GM19099 (cell line): Measurements from ENCODE around the gene COA1.

Source experiments
- POLR2A ChIP-seq: IDR thresholded peaks from 3 replicates; pipeline ENCODE4 v1.6.1; 2011; ENCODE audit warnings: low read depth; ENCODE audit not compliant: insufficient read length; ENCODE audit errors: extremely low read depth

COA1 gene

DNA sequence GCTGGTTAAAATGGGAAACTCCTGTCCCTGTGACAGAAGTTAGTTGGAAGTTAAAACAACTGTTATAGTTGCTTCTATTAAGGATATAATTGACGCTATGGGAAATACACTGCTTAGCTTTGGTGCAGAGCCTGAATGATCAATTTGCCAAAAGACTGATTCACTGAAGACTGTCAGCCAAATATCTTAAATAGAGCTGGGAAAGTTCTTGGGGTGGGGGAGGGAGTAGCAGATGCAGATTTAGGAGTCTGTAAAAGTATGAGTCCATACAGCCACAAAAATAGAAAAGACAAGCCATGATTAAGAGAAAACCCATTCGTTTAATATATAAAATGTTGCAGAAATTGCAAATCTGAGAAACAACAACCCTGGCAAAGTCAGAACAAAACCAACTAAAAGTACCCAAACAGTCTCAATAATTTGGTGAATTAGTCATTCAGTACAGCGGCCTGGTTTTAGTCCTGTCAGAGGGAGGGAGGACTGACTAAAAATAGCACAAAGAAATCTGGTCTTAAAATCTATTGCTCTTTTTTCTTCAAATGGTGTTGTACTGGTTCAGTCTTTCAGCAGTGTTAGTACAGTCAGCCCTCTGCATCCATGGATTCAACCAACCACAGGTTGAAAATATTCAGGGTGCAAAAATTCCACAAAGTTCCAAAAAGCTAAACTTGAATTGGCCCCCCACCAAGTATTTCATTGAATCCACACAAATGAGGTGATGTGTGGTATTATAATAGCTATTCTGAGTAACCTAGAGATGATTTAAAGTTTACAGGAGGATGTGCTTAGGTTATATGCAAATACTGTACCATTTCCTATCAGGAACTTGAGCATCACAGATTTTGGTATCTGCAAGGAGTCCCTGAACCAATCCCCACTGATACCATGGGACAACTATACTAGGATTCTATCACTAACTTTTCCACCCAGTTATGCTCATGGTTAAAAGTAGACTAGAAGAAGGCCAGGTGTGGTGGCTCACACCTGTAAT lies 116.4 kb downstream of the COA1 start:
- TF ChIP-seq POLR2A, result no peak

GRCh38 chr7:43612128-43612527 lies 117.2 kb downstream of the COA1 start:
- no peak for TF ChIP-seq POLR2A

DNA sequence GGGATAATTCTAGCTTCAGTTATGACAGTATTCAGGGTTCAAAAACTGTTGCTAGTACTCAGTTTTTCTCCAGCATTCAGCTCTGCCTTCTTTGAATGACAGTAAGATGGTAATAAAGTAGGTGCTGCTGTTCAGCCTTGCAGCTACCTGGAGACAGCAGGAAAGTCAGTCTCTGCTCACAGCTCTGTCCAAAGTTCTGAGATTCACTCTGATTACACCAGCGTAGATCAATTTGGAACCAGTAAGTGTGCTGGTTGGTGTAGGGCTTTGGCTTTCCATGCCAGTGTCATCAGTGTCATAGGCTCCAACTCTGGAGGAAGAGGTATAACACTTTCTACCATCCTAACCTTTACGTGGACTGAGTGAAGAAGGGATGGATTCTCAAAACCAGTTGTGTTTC lies 120.2 kb downstream of the COA1 start:
- no peak for TF ChIP-seq POLR2A

GRCh38 chr7:43604251-43604650 lies 125.1 kb downstream of the COA1 start:
- TF ChIP-seq POLR2A, result no peak

- no peak for TF ChIP-seq POLR2A
Measured at GRCh38 chr7:43602256-43602655, 127.1 kb downstream of the COA1 start.

- TF ChIP-seq POLR2A, result no peak
Measured at GRCh38 chr7:43600056-43600455, 129.3 kb downstream of the COA1 start.

GRCh38 chr7:43594020-43594419 lies 135.3 kb downstream of the COA1 start:
- TF ChIP-seq POLR2A, result no peak

DNA sequence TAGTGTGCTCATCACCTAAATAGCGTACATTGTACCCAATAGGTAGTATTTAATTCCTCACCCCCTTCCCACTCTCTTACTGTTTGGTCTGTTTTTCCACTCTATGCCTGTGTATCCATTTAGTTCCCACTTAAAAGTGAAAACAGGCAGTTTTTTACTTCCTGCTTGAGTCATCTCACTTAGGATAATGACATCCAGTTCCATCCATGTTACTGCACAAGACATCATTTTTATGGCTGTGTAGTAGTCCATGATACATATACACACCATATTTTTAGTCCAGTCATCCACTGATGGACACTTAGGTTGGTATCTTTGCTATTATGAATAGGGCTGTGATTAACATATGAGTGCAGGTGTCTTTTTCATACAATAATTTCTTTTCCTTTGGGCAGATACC lies 136.3 kb downstream of the COA1 start:
- TF ChIP-seq POLR2A, result no peak

DNA sequence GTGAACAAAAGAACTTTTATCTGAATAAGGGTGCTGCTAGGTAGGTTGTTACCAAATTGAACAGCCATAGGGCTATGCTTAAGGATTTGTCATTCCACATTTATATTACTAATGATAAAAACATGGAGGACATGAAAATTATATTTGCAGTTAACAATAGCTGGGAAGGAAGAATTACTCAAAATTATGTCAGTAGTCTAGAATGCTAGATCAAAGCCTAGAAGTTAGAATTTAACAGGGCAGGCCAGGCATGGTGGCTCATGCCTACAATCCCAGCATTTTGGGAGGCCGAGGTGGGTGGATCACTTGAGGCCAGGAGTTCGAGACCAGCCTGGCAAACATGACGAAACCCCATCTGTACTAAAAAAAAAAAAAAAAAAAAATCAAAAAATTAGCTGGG lies 137.0 kb downstream of the COA1 start:
- TF ChIP-seq POLR2A, result no peak

DNA sequence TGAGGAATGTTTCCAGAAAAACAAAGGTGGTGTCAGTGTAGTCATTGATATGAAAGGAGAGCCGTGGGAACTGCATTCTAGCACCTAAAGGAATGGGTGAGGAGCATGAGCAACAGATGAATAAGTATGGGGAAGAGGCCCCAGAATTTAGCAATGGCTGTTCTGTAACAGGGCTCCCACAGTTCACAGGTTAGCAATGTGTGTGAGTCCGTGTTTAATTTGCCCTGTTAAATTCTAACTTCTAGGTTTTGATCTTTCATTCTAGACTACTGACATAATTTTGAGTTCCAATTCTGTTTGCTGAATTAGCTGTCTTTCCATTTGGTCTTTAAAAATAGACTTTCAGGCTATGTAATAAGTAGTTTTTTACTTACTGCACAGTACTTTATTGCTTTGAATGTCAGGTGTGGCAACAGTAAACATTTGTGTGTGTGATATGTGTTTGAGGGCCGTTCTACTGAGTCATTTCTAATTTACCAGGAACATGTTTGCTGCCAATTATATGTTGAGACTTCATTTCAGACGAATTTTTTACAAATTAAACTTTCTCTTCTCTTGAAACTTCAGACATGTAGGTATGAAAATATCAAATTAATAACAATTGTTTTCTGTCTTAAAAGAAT lies 137.7 kb downstream of the COA1 start:
- no peak for TF ChIP-seq POLR2A

DNA sequence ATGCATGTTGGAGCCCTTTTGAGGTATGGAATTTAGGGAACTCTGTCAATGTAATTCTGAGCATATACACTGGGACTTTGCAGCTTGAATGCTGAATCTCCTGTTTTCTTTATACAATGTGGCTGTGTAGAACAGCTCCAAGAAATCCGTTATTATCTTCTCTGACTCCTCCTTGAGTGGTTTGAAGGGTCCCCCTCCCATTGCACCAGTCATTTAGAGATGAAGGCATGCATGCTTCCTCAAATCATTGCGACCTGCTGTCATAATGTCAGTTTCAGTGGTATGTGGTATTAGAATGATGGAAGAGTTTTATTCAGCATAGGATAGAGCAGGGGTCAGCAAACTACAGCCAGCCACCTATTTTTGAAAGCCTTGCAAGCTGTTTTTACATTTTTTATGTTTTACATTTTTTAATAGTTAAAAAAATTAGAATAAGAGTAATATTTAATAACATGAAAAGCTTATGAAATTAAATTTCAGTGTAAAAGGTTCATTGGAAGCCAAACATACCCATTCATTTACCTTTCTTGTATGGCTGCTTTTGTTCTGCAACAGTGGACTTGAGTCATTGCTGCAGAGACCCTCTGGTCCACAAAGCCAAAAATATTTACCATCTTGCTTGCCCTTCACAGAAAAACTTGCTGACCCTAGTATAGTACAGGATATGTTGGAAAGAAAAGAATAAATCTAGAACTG lies 138.3 kb downstream of the COA1 start:
- no peak for TF ChIP-seq POLR2A

DNA sequence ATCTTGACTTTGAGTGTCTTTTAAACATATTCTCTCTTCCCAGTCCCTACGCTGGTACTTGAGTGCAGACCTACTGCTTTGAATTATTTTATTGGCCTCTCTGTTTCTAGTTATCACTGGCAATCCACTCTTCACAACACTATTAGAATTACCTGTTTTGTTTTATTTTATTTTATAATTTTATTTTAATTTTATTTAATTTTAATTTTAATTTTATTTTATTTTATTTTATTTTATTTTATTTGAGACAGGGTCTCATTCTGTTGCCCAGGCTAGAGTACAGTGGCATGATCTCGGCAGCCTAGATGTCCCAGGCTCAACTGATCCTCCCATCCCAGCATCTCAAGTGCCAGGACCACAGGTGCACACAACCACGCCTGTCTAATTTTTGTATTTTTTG lies 139.6 kb downstream of the COA1 start:
- TF ChIP-seq POLR2A, result no peak
